ENCODE results near the gene ACKR3. TPM values are rescaled to one million over a fixed set of nuclear protein-coding genes. Genes with fewer than 3 reads are reported as not detected.

Gene ACKR3
- 19.6 and 20.3 TPM in 2 replicates for total RNA-seq (2021)
- Bru-seq, nascent RNA, result percentile 60 among the genes with signal in this experiment
- BruChase-seq, experiment 1, labeled RNA remaining after a 2-hour chase, result percentile 74 among the genes with signal in this experiment
- BruChase-seq, experiment 2, labeled RNA remaining after a 6-hour chase, result percentile 66 among the genes with signal in this experiment
- long read RNA-seq, transcript ACKR3-201 (2 exons, 2,203 nt), result major isoform, 8 of 23 reads
- long read RNA-seq, partial matches to known transcripts, result 8 of 23 reads
- long read RNA-seq, other reads (novel, unspliced or antisense), result 3 of 23 reads

DNA sequence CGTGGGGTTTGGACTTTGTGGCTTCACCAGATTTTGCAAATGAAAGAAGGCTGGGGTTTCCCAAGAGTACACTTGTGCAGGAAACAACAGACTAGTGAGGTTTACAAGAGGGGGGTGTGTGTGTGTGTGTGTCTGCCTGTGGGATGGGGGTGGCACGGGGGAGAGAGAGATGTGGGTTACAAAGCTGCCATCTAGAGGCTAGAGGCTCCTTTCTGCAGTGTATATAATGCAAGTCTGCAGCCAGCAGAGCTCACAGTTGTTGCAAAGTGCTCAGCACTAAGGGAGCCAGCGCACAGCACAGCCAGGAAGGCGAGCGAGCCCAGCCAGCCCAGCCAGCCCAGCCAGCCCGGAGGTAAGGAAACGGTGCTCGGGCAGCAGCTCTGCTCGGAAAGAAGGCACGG lies at the start of gene ACKR3:
Gene ACKR3, plus strand, starts transcription at position 253 of the 401 bp plus-strand sequence. CDS start 10,641 bp downstream, outside the sequence.
- ChIA-PET POLR2A (ENCODE audit: unreplicated experiment) (interaction anchor here (0.5 to 0.7 kb wide), 5 partner anchors 11 to 300 kb away, joined by 3 to 7 read pairs (median 4); no protein-coding TSS in a partner anchor), CTCF (interaction anchor here (0.6 to 1.6 kb wide), 4 partner anchors 57 to 456 kb away, joined by 3 to 12 read pairs (median 4); no protein-coding TSS in a partner anchor)
- Histone ChIP-seq H3K4me1 (replicated peaks; ENCODE audit: insufficient read depth) (peaks cover 11% of the 10 kb centered on the region; the same call in 1 of the 2 replicates), H3K9me3 (ENCODE audit: insufficient read depth, low read depth) (no peaks in the 10 kb centered on the region), H3F3A (ENCODE audit: insufficient read depth, low read depth) (no peaks in the 10 kb centered on the region), H3K4me3 (peak within 1 kb of the TSS; percentile 58), H3K27me3 (ENCODE audit: insufficient read depth, low read depth) (peaks cover 53% of the 10 kb centered on the region), H3K27ac (no peak within 1 kb of the TSS), H3K9me2 (ENCODE audit: insufficient read depth) (no peaks in the 10 kb centered on the region), H2AFZ (peak within 1 kb of the TSS; percentile 13; the same call in 1 of the 2 replicates), H3K36me3 (ENCODE audit: low read depth) (no peaks in the 10 kb centered on the region), H3K4me2 (peak within 1 kb of the TSS; percentile 86), H4K20me1 (ENCODE audit: insufficient read depth) (no peaks in the 10 kb centered on the region; the same call in 1 of the 2 replicates), H3K79me2 (ENCODE audit: low read depth) (no peaks in the 10 kb centered on the region)
- TF ChIP-seq EZH2 (IDR thresholded peaks at IDR 0.05; ENCODE audit: low read depth), result no peak
- TF ChIP-seq, protein P1, sequence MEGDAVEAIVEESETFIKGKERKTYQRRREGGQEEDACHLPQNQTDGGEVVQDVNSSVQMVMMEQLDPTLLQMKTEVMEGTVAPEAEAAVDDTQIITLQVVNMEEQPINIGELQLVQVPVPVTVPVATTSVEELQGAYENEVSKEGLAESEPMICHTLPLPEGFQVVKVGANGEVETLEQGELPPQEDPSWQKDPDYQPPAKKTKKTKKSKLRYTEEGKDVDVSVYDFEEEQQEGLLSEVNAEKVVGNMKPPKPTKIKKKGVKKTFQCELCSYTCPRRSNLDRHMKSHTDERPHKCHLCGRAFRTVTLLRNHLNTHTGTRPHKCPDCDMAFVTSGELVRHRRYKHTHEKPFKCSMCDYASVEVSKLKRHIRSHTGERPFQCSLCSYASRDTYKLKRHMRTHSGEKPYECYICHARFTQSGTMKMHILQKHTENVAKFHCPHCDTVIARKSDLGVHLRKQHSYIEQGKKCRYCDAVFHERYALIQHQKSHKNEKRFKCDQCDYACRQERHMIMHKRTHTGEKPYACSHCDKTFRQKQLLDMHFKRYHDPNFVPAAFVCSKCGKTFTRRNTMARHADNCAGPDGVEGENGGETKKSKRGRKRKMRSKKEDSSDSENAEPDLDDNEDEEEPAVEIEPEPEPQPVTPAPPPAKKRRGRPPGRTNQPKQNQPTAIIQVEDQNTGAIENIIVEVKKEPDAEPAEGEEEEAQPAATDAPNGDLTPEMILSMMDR (conservative IDR thresholded peaks at IDR 0.05), result peak; percentile 46; the same call in 1 of the 2 replicates
- no TSS peak for BruUV-seq (replicated peaks)
- DNase-seq, result peak; percentile 51 to 70
- intact Hi-C loops (cut with micrococcal nuclease; ENCODE audit: unreplicated experiment), result loop anchor here (2.0 to 5.0 kb wide), 3 partner anchors 57 to 217 kb away; no protein-coding TSS in a partner anchor

DNA sequence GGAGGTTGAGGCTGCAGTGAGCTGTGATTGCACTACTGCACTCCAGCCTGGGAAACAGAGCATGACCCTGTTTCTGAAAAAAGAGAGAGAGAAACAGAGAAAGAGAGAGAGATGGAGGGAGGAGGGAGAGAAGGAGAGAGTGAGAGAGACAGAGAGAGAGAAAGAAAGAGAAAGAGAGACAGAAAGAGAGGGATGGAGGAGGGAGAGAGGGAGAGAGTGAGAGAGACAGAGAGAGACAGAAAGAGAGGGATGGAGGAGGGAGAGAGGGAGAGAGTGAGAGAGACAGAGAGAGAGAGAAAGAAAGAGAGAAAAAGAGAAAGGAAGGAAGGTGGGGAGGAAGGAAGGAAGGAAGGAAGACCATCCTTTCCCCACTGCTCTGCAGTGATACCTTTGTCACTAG lies 48.1 kb upstream of the ACKR3 start:
- Histone ChIP-seq H3K9me2 (ENCODE audit: insufficient read depth) (no peaks in the 10 kb centered on the region), H3K27me3 (ENCODE audit: insufficient read depth, low read depth) (peaks cover 51% of the 10 kb centered on the region), H4K20me1 (ENCODE audit: insufficient read depth) (no peaks in the 10 kb centered on the region), H3K36me3 (ENCODE audit: low read depth) (no peaks in the 10 kb centered on the region), H3K9me3 (ENCODE audit: insufficient read depth, low read depth) (no peaks in the 10 kb centered on the region), H3K27ac (no peak overlapping the region), H3K79me2 (ENCODE audit: low read depth) (no peaks in the 10 kb centered on the region), H3K4me3 (no peak overlapping the region), H3K4me2 (no peak overlapping the region), H2AFZ (no peak overlapping the region), H3F3A (ENCODE audit: insufficient read depth, low read depth) (no peaks in the 10 kb centered on the region), H3K4me1 (replicated peaks; ENCODE audit: insufficient read depth) (no peaks in the 10 kb centered on the region)
- intact Hi-C loops (cut with micrococcal nuclease; ENCODE audit: unreplicated experiment), result no loop called here
- TF ChIP-seq EZH2 (IDR thresholded peaks at IDR 0.05; ENCODE audit: low read depth), result no peak
- TF ChIP-seq, protein P1 (conservative IDR thresholded peaks at IDR 0.05), result no peak
- DNase-seq, result no peak
- ChIA-PET CTCF (interaction anchor here (0.7 kb wide), 1 partner anchor 242 kb away, joined by 26 read pairs; no protein-coding TSS in a partner anchor), POLR2A (ENCODE audit: unreplicated experiment) (no interaction called here)
- BruUV-seq (replicated peaks), result no TSS peak

DNA sequence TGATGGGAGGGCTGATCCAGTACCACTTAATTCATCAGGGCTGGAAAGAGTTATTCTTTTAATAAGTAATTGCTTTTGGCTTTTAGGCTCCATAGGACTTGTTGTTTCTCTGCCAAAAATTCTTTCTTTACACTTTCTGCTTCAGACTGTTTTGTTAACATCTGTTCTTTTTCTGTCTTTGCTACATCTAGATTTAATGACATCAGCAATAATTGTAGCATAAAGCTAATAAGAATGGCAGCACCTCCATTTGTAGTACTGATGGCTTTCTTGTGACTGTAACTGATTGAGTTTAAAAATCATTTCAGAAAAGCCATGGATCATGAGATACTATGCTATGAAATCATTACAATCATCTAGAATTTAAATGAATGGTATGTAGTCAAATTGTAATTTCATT lies 46.4 kb upstream of the ACKR3 start:
- no TSS peak for BruUV-seq (replicated peaks)
- Histone ChIP-seq H3K79me2 (ENCODE audit: low read depth) (no peaks in the 10 kb centered on the region), H3K9me2 (ENCODE audit: insufficient read depth) (no peaks in the 10 kb centered on the region), H3K27ac (no peak overlapping the region), H3K36me3 (ENCODE audit: low read depth) (no peaks in the 10 kb centered on the region), H3K4me2 (no peak overlapping the region), H3K4me1 (replicated peaks; ENCODE audit: insufficient read depth) (no peaks in the 10 kb centered on the region), H3K9me3 (ENCODE audit: insufficient read depth, low read depth) (no peaks in the 10 kb centered on the region), H3K4me3 (no peak overlapping the region), H4K20me1 (ENCODE audit: insufficient read depth) (no peaks in the 10 kb centered on the region), H2AFZ (no peak overlapping the region), H3K27me3 (ENCODE audit: insufficient read depth, low read depth) (peaks cover 59% of the 10 kb centered on the region), H3F3A (ENCODE audit: insufficient read depth, low read depth) (no peaks in the 10 kb centered on the region)
- CTCF ChIA-PET, result no interaction called here
- POLR2A ChIA-PET (ENCODE audit: unreplicated experiment), result no interaction called here
- no peak for DNase-seq
- TF ChIP-seq EZH2 (IDR thresholded peaks at IDR 0.05; ENCODE audit: low read depth), result no peak
- TF ChIP-seq, protein P1 (conservative IDR thresholded peaks at IDR 0.05), result no peak
- intact Hi-C loops (cut with micrococcal nuclease; ENCODE audit: unreplicated experiment), result no loop called here
